Adrenal gland (tissue), 5 donors: Measurements from ENCODE around the gene TAB2.

ENCODE experiments used
- CTCF ChIP-seq, 6 experiments: fragments of 450-650 bp in 4 of 6; fragments of 200-600 bp in 2 of 6; sonication (generic) in 1 of 6; IDR thresholded peaks; 1 replicate in 5 of 6; 2 replicates in 1 of 6; pipeline versions ENCODE4 v1.5.1 to v1.8.0; 2016 to 2021; ENCODE audit warnings: antibody characterized with exemption in 6 of 6, mild to moderate bottlenecking in 2 of 6, moderate library complexity in 1 of 6
- POLR2A ChIP-seq, 2 donors: fragments of 450-650 bp; IDR thresholded peaks; one replicate each; pipeline ENCODE4 v1.6.1; 2017; ENCODE audit warnings: antibody characterized with exemption in 2 of 2, mild to moderate bottlenecking in 2 of 2, moderate library complexity in 1 of 2
- donor health status: DM: no; HTN: no; CAD: no.

- no peak for TF ChIP-seq CTCF (IDR thresholded peaks at IDR 0.05)
- TF ChIP-seq POLR2A (IDR thresholded peaks at IDR 0.05) = no peak
These were observed 48.9 kb downstream of the TAB2 start for GRCh38 chr6:149366267-149366921.
